Panc1 (cell line): ENCODE measurements around the gene ADAMTSL2. TPM values are rescaled to one million over a fixed set of nuclear protein-coding genes. Genes with fewer than 3 reads are reported as not detected.

Source experiments
- ATAC-seq: fragments of 200-7000 bp; cut with Tn5 transposase; 2 replicates; pipeline ENCODE4 v1.9.1; 2020; ENCODE audit warnings: mild to moderate bottlenecking, moderate library complexity
- BruUV-seq: library from RNA; stranded (reverse); fragments of 400-500 nt; replicated peaks from 2 replicates; lab custom pipeline; 2021; lab: Mats Ljungman, UMichigan
- CTCF ChIA-PET: fragments of 300-600 bp; sonication (Branson Sonifier 250); formaldehyde crosslinking; loops from one replicate; lab custom pipeline; 2022; ENCODE audit warnings: antibody characterized with exemption; lab: Charles Lee
- POLR2A ChIA-PET: fragments of 300-600 bp; sonication (Branson Sonifier 250); formaldehyde crosslinking; loops from one replicate; lab custom pipeline; 2022; ENCODE audit warnings: antibody characterized with exemption; lab: Charles Lee
- DNase-seq: peaks from one replicate; pipeline ENCODE4 v3.0.0-alpha.2; 2010; ENCODE audit warnings: low read depth, low spot score
- H3K27ac ChIP-seq: 2 replicates; pipeline ENCODE4 v1.5.1; 2011; ENCODE audit warnings: mild to moderate bottlenecking, low read length, inconsistent platforms
- H3K27me3 ChIP-seq: fragments of 200-500 bp; sonication (Bioruptor generic); 2 replicates; pipeline ENCODE4 v1.6.0; 2014; ENCODE audit warnings: low read length, inconsistent platforms; ENCODE audit not compliant: control insufficient read depth, insufficient read depth
- H3K36me3 ChIP-seq: fragments of 200-500 bp; sonication (Bioruptor generic); 2 replicates; pipeline ENCODE4 v1.5.1; 2014; ENCODE audit warnings: inconsistent platforms, mild to moderate bottlenecking, low read length, moderate library complexity; ENCODE audit not compliant: control insufficient read depth, insufficient read depth
- H3K4me1 ChIP-seq: 2 replicates; pipeline ENCODE4 v1.5.1; 2011; ENCODE audit warnings: inconsistent platforms, mild to moderate bottlenecking, low read length, moderate library complexity; ENCODE audit not compliant: control insufficient read depth, insufficient read depth
- H3K4me3 ChIP-seq, 2 experiments: 2 replicates each; pipeline ENCODE4 v1.5.1; 2011 to 2012; ENCODE audit warnings: low read depth in 2 of 2, low read length in 2 of 2, mild to moderate bottlenecking in 2 of 2, inconsistent platforms in 1 of 2, moderate library complexity in 1 of 2
- H3K9me3 ChIP-seq: fragments of 200-500 bp; sonication (Bioruptor generic); 2 replicates; pipeline ENCODE4 v1.5.1; 2014; ENCODE audit warnings: low read depth, mild to moderate bottlenecking, inconsistent platforms, low read length, moderate library complexity; ENCODE audit not compliant: control insufficient read depth, insufficient read depth
- CTCF ChIP-seq: fragments of 450-650 bp; IDR thresholded peaks from 2 replicates; pipeline ENCODE4 v1.5.1; 2017; ENCODE audit warnings: mild to moderate bottlenecking
- POLR2AphosphoS5 ChIP-seq: IDR thresholded peaks from 2 replicates; pipeline ENCODE4 v1.6.1; 2012; ENCODE audit warnings: mild to moderate bottlenecking, low read depth, low read length, moderate library complexity
- REST ChIP-seq, 2 experiments: IDR thresholded peaks; 2 replicates each; pipeline ENCODE4 v1.6.1; 2011 to 2012; ENCODE audit warnings: low read depth in 2 of 2, control low read depth in 1 of 2, low read length in 1 of 2, mild to moderate bottlenecking in 1 of 2, moderate library complexity in 1 of 2; ENCODE audit not compliant: insufficient read depth in 1 of 2
- SIN3A ChIP-seq: IDR thresholded peaks from 2 replicates; pipeline ENCODE4 v1.6.1; 2012; ENCODE audit warnings: low read depth, mild to moderate bottlenecking, low read length, moderate library complexity, borderline replicate concordance; ENCODE audit not compliant: insufficient read depth
- TCF7L2 ChIP-seq: IDR thresholded peaks from 2 replicates; pipeline ENCODE4 v1.6.1; 2011; ENCODE audit warnings: mild to moderate bottlenecking, low read depth, low read length, inconsistent platforms
- in situ Hi-C: cut with HindIII; loops from 2 replicates; pipeline ENCODE4 v1.10.0; 2016; ENCODE audit warnings: low sequenced_read_pairs, low pct_unique_long_range_greater_than_20kb
- intact Hi-C: fragments of 100-400 bp; cut with micrococcal nuclease; formaldehyde crosslinking; loops from one replicate; pipeline ENCODE4 v1.10.0; 2022; ENCODE audit not compliant: unreplicated experiment
- total RNA-seq: library from RNA; stranded (reverse); gene quantifications from one replicate; pipeline ENCODE4 v1.2.1, GENCODE V29; 2021; ENCODE audit not compliant: unreplicated experiment

Gene ADAMTSL2
- total RNA-seq, 1 experiment from 2014 or later: 0.10 TPM

- in situ Hi-C loops: no loop called here
- ATAC-seq: no peak
- POLR2A ChIA-PET: no interaction called here
- intact Hi-C loops: no loop called here
- BruUV-seq: no TSS peak
- Histone ChIP-seq H3K27ac (no peak overlapping the region), H3K9me3 (peaks cover 6% of the 10 kb centered on the region), H3K4me3 (no peak overlapping the region), H3K27me3 (no peaks in the 10 kb centered on the region), H3K4me1 (no peaks in the 10 kb centered on the region), H3K36me3 (no peaks in the 10 kb centered on the region)
- TF ChIP-seq TCF7L2 (no peak), SIN3A (no peak), POLR2AphosphoS5 (no peak), REST (IDR thresholded peaks at IDR 0.05; ENCODE audit: insufficient read depth in 1 of 2, low read depth in 2 of 2, low read length in 1 of 2) (no peak), CTCF (no peak)
- no peak for DNase-seq
- CTCF ChIA-PET: no interaction called here
These were observed 65.1 kb downstream of the ADAMTSL2 start for GRCh38 chr9:133599470-133600173.

- no peaks in the 10 kb centered on the region for H3K36me3 ChIP-seq
- intact Hi-C loops: no loop called here
- H3K4me1 ChIP-seq: no peaks in the 10 kb centered on the region
- in situ Hi-C loops: no loop called here
- no peak for DNase-seq
- no peak for ATAC-seq
- no peaks in the 10 kb centered on the region for H3K27me3 ChIP-seq
- H3K9me3 ChIP-seq: peaks cover 6% of the 10 kb centered on the region
- no peak overlapping the region for H3K4me3 ChIP-seq
- BruUV-seq: no TSS peak
- ChIA-PET POLR2A (no interaction called here), CTCF (no interaction called here)
- no peak for TF ChIP-seq CTCF
- TF ChIP-seq POLR2AphosphoS5: no peak
- no peak for TF ChIP-seq SIN3A
- TF ChIP-seq TCF7L2: no peak
- no peak for TF ChIP-seq REST (IDR thresholded peaks at IDR 0.05; ENCODE audit: insufficient read depth in 1 of 2, low read depth in 2 of 2, low read length in 1 of 2)
- no peak overlapping the region for H3K27ac ChIP-seq
These were observed 66.2 kb downstream of the ADAMTSL2 start for GRCh38 chr9:133600739-133601138.
